GM12801 (cell line): ENCODE measurements around the gene ALOX15B.

Source experiments
- CTCF ChIP-seq: IDR thresholded peaks from one replicate; pipeline ENCODE4 v1.5.1; 2011; ENCODE audit warnings: control low read depth; ENCODE audit not compliant: insufficient read length; ENCODE audit errors: extremely low read depth

ALOX15B gene

GRCh38 chr17:8087952-8088230 is 49.0 kb downstream of the ALOX15B start:
- TF ChIP-seq CTCF = no peak

- TF ChIP-seq CTCF = no peak
Measured at GRCh38 chr17:8089728-8090127, 50.9 kb downstream of the ALOX15B start.

GRCh38 chr17:8091033-8091687 is 52.3 kb downstream of the ALOX15B start:
- TF ChIP-seq CTCF = no peak

GRCh38 chr17:8095361-8095760 is 56.5 kb downstream of the ALOX15B start:
- no peak for TF ChIP-seq CTCF

- no peak for TF ChIP-seq CTCF
Measured at GRCh38 chr17:8096541-8096940, 57.7 kb downstream of the ALOX15B start.
